Erythroblast (primary cell): ENCODE results near the gene PPP1R1C.

Experiments used
- GATA1 ChIP-seq: IDR thresholded peaks from 2 replicates; pipeline ENCODE4 v1.6.1; 2011; ENCODE audit warnings: low read depth, mild to moderate bottlenecking, control low read depth, low read length, moderate library complexity
- POLR2A ChIP-seq: IDR thresholded peaks from 2 replicates; pipeline ENCODE4 v1.6.1; 2011; ENCODE audit warnings: mild to moderate bottlenecking, low read length

GRCh38 chr2:182144776-182145165, 159.1 kb downstream of the PPP1R1C start:
- TF ChIP-seq POLR2A, result no peak
- TF ChIP-seq GATA1, result no peak
